COLO668 (cell line): ENCODE results near the gene MPP3.

Experiments used
- DNase-seq: peaks from one replicate; lab custom pipeline; 2025; ENCODE audit not compliant: unreplicated experiment; lab: John Stamatoyannopoulos, UW

MPP3 gene

GRCh38 chr17:43753493-43754129 lies 79.3 kb downstream of the MPP3 start:
- no peak for DNase-seq
